ENCODE measurements around the gene SMYD3.

DNA sequence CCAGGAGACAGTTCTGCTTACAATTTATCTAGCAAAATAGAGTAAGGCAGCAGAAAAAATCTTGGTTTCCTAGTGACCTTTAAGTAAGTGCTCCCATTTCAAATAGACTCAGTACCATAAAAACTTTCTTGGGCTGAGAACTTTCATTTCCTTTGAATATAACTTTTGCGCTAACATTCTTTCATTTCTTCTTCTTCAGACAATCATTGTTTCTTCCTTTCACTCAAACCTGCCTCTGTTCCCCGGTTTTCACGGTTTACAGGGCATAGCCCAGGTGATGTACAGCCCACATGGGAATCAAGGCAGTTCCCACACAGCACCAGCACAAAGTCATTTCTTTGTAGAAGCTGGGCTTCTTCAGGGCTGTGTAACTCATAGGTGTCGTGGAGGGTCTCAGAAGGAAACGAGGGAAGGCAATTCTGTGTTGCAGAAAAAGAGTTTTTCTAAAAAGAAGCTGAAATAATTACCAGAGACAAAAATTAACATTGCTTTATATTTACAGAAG is 611.6 kb downstream of the SMYD3 start:
- TF ChIP-seq, protein P1, sequence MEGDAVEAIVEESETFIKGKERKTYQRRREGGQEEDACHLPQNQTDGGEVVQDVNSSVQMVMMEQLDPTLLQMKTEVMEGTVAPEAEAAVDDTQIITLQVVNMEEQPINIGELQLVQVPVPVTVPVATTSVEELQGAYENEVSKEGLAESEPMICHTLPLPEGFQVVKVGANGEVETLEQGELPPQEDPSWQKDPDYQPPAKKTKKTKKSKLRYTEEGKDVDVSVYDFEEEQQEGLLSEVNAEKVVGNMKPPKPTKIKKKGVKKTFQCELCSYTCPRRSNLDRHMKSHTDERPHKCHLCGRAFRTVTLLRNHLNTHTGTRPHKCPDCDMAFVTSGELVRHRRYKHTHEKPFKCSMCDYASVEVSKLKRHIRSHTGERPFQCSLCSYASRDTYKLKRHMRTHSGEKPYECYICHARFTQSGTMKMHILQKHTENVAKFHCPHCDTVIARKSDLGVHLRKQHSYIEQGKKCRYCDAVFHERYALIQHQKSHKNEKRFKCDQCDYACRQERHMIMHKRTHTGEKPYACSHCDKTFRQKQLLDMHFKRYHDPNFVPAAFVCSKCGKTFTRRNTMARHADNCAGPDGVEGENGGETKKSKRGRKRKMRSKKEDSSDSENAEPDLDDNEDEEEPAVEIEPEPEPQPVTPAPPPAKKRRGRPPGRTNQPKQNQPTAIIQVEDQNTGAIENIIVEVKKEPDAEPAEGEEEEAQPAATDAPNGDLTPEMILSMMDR (IDR thresholded peaks at IDR 0.05), result no peak
- no peak for TF ChIP-seq EZH2 (IDR thresholded peaks at IDR 0.05; ENCODE audit: borderline replicate concordance, insufficient read depth, low read depth, low read length, poor library complexity, severe bottlenecking)
